T follicular helper cell (primary cell): Measurements from ENCODE around the gene MROH8.

Experiments used
- DNase-seq: peaks from one replicate; pipeline ENCODE4 v3.0.0-alpha.2; 2020; ENCODE audit warnings: low read depth
- total RNA-seq, 2 experiments: gene quantifications; one replicate each; lab custom pipeline; 2026; lab: John Stamatoyannopoulos, UW

MROH8 gene
- total RNA-seq: 0.56 to 1.1 reads per million in 2 experiments

GRCh38 chr20:37178839-37179682 is at the start of gene MROH8, which contains the start of gene RPN2:
Gene MROH8, minus strand, starts transcription at chr20:37179548.
Gene RPN2, plus strand, starts transcription at chr20:37179330. Its CDS starts 27 bp downstream, at chr20:37179357.
- peak; percentile 94 for DNase-seq

GRCh38 chr20:37228656-37229055 is 49.3 kb upstream of the MROH8 start:
- DNase-seq: no peak

GRCh38 chr20:37228082-37228481 is 48.7 kb upstream of the MROH8 start:
- DNase-seq: no peak

GRCh38 chr20:37226889-37227288 is 47.5 kb upstream of the MROH8 start:
- DNase-seq: no peak

- DNase-seq: no peak
Measured at GRCh38 chr20:37225146-37225545, 45.8 kb upstream of the MROH8 start.

- no peak for DNase-seq
Measured at GRCh38 chr20:37223053-37223452, 43.7 kb upstream of the MROH8 start.

GRCh38 chr20:37222086-37222485 is 42.7 kb upstream of the MROH8 start:
- no peak for DNase-seq

GRCh38 chr20:37220731-37221130 is 41.4 kb upstream of the MROH8 start:
- DNase-seq: no peak

GRCh38 chr20:37219751-37220668 is 40.7 kb upstream of the MROH8 start:
- no peak for DNase-seq

GRCh38 chr20:37218976-37219375 is 39.6 kb upstream of the MROH8 start:
- DNase-seq: no peak

GRCh38 chr20:37218441-37218840 is 39.1 kb upstream of the MROH8 start:
- DNase-seq: no peak

- no peak for DNase-seq
Measured at GRCh38 chr20:37209661-37210314, 30.4 kb upstream of the MROH8 start.

- no peak for DNase-seq
Measured at GRCh38 chr20:37209193-37209592, 29.8 kb upstream of the MROH8 start.

GRCh38 chr20:37207171-37207570 is 27.8 kb upstream of the MROH8 start:
- DNase-seq: no peak

GRCh38 chr20:37205794-37206193 is 26.4 kb upstream of the MROH8 start:
- no peak for DNase-seq

- DNase-seq: no peak
Measured at GRCh38 chr20:37205130-37205529, 25.8 kb upstream of the MROH8 start.

- no peak for DNase-seq
Measured at GRCh38 chr20:37204056-37204455, 24.7 kb upstream of the MROH8 start.

GRCh38 chr20:37202267-37202943 is 23.1 kb upstream of the MROH8 start:
- DNase-seq: no peak

GRCh38 chr20:37201827-37202162 is 22.4 kb upstream of the MROH8 start:
- no peak for DNase-seq

GRCh38 chr20:37200926-37201826 is 21.8 kb upstream of the MROH8 start:
- DNase-seq: no peak

GRCh38 chr20:37200376-37200775 is 21.0 kb upstream of the MROH8 start:
- no peak for DNase-seq
